KMS-11 (cell line): ENCODE results near the gene TSGA10IP.

Source experiments
- H2AFZ ChIP-seq: fragments of 200-600 bp; sonication (generic); 2 replicates; pipeline ENCODE4 v1.6.1; 2016; ENCODE audit warnings: antibody characterized with exemption, mixed run types, low read depth
- H3K27ac ChIP-seq: fragments of 200-600 bp; sonication (generic); 2 replicates; pipeline ENCODE4 v1.6.1; 2016; ENCODE audit warnings: mild to moderate bottlenecking, mixed run types
- H3K27me3 ChIP-seq: fragments of 200-600 bp; sonication (generic); 2 replicates; pipeline ENCODE4 v1.6.1; 2017; ENCODE audit warnings: mild to moderate bottlenecking, low read depth, mixed run types, moderate library complexity; ENCODE audit not compliant: insufficient read depth
- H3K36me3 ChIP-seq: fragments of 200-600 bp; sonication (generic); 2 replicates; pipeline ENCODE4 v1.6.1; 2017; ENCODE audit warnings: mild to moderate bottlenecking, mixed run types; ENCODE audit not compliant: insufficient read depth
- H3K4me1 ChIP-seq: fragments of 200-600 bp; sonication (generic); 2 replicates; pipeline ENCODE4 v1.6.1; 2016; ENCODE audit warnings: mild to moderate bottlenecking, low read depth, mixed run types; ENCODE audit not compliant: poor library complexity, severe bottlenecking
- H3K4me2 ChIP-seq: fragments of 200-600 bp; sonication (generic); 2 replicates; pipeline ENCODE4 v1.7.0; 2016; ENCODE audit warnings: mild to moderate bottlenecking, mixed run types
- H3K4me3 ChIP-seq: fragments of 200-600 bp; sonication (generic); IDR thresholded peaks from 2 replicates; pipeline ENCODE4 v1.6.1; 2017; ENCODE audit warnings: low read depth, low read length, mixed read lengths; ENCODE audit not compliant: insufficient read depth
- H3K79me2 ChIP-seq: fragments of 200-600 bp; sonication (generic); 2 replicates; pipeline ENCODE4 v1.6.1; 2016; ENCODE audit warnings: low read depth, mixed run types; ENCODE audit not compliant: insufficient read depth
- H3K9ac ChIP-seq: fragments of 200-600 bp; sonication (generic); 2 replicates; pipeline ENCODE4 v1.6.1; 2016; ENCODE audit warnings: mild to moderate bottlenecking, mixed run types
- H4K20me1 ChIP-seq: fragments of 200-600 bp; sonication (generic); 2 replicates; pipeline ENCODE4 v1.6.1; 2016; ENCODE audit warnings: mild to moderate bottlenecking, mixed run types; ENCODE audit not compliant: insufficient read depth
- CTCF ChIP-seq: fragments of 200-600 bp; sonication (generic); conservative IDR thresholded peaks from 2 replicates; pipeline ENCODE4 v1.6.1; 2017; ENCODE audit warnings: low read depth, mild to moderate bottlenecking, antibody characterized with exemption, low read length, moderate library complexity, mixed read lengths

TSGA10IP gene

GRCh38 chr11:65978391-65979238 lies 33.3 kb downstream of the TSGA10IP start:
- Histone ChIP-seq H2AFZ (no peak overlapping the region), H3K4me1 (no peaks in the 10 kb centered on the region), H3K9ac (no peak overlapping the region), H3K27ac (no peak overlapping the region), H3K79me2 (no peaks in the 10 kb centered on the region), H3K36me3 (no peaks in the 10 kb centered on the region), H4K20me1 (no peaks in the 10 kb centered on the region), H3K4me3 (no peak overlapping the region), H3K27me3 (no peaks in the 10 kb centered on the region), H3K4me2 (no peak overlapping the region)
- no peak for TF ChIP-seq CTCF

DNA sequence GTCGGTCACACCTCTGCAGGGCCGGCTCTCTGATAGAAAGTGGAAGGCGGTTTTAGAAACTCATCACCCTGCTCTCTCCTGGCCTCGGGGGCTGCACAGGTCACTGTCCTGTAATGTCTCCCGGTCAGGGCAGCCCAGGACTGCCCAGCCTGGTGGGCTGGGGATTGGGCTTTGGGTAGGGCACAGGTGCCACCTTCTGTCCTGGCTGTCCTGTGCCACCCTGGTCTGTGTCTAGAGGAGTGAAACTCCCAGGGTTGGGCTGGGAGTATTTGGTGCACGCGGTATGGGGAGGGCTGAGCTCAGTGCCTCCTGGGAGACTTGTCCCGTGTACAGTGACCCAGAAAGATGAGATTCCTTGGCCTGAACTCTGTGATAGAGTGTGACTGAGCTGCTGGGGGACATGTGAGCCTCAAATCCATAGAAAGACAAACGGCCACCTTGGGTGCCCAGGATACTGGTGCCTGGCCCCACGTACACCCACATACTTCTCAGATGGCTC lies 34.0 kb downstream of the TSGA10IP start:
- H3K9ac ChIP-seq = no peak overlapping the region
- H3K36me3 ChIP-seq = no peaks in the 10 kb centered on the region

GRCh38 chr11:65981101-65981740 lies 35.9 kb downstream of the TSGA10IP start:
- Histone ChIP-seq H4K20me1 (no peaks in the 10 kb centered on the region), H3K4me2 (no peak overlapping the region), H3K9ac (no peak overlapping the region), H3K4me3 (no peak overlapping the region), H3K27ac (no peak overlapping the region), H3K79me2 (no peaks in the 10 kb centered on the region), H2AFZ (no peak overlapping the region), H3K27me3 (no peaks in the 10 kb centered on the region), H3K36me3 (no peaks in the 10 kb centered on the region), H3K4me1 (no peaks in the 10 kb centered on the region)
- TF ChIP-seq CTCF = no peak

More for the DNA sequence above, 34.0 kb downstream of the TSGA10IP start:
- Histone ChIP-seq H3K79me2 (no peaks in the 10 kb centered on the region), H3K4me3 (no peak overlapping the region), H2AFZ (no peak overlapping the region), H3K4me1 (no peaks in the 10 kb centered on the region), H3K4me2 (no peak overlapping the region), H3K27me3 (no peaks in the 10 kb centered on the region), H4K20me1 (no peaks in the 10 kb centered on the region), H3K27ac (no peak overlapping the region)
- no peak for TF ChIP-seq CTCF

- Histone ChIP-seq H3K27me3 (no peaks in the 10 kb centered on the region), H3K36me3 (no peaks in the 10 kb centered on the region), H3K4me1 (no peaks in the 10 kb centered on the region), H3K79me2 (no peaks in the 10 kb centered on the region), H2AFZ (no peak overlapping the region), H3K4me2 (no peak overlapping the region), H3K27ac (no peak overlapping the region), H3K4me3 (no peak overlapping the region), H3K9ac (no peak overlapping the region), H4K20me1 (no peaks in the 10 kb centered on the region)
- no peak for TF ChIP-seq CTCF
Measured at GRCh38 chr11:65981972-65982823, 36.9 kb downstream of the TSGA10IP start.
